Heart right ventricle (tissue), 16 donors: ENCODE measurements around the gene CDK14. TPM values are rescaled to one million over a fixed set of nuclear protein-coding genes. Genes with fewer than 3 reads are reported as not detected.

Experiments used
- ATAC-seq, 8 donors: fragments of 200-7000 bp; cut with Tn5 transposase; one replicate each; pipeline ENCODE4 v1.9.1; 2020; ENCODE audit warnings: mild to moderate bottlenecking in 8 of 8, moderate library complexity in 8 of 8, moderate number of reproducible peaks in 1 of 8
- DNase-seq, 2 donors: peaks; one replicate each; pipeline ENCODE4 v3.0.0-alpha.2; 2020
- H3K27ac ChIP-seq, 10 donors: fragments of 200-600 bp; sonication (generic) in 2 of 10; one replicate each; pipeline versions ENCODE4 v1.5.0 to v1.8.0; 2020 to 2022; ENCODE audit warnings: mild to moderate bottlenecking in 3 of 10
- H3K27me3 ChIP-seq, 7 donors: fragments of 200-600 bp; one replicate each; pipeline ENCODE4 v1.8.0; 2021 to 2022; ENCODE audit warnings: mild to moderate bottlenecking in 2 of 7
- H3K36me3 ChIP-seq, 9 donors: fragments of 200-600 bp; sonication (generic) in 1 of 9; one replicate each; pipeline versions ENCODE4 v1.5.0 to v1.8.0; 2020 to 2022; ENCODE audit warnings: mild to moderate bottlenecking in 2 of 9
- H3K4me1 ChIP-seq, 9 donors: fragments of 200-600 bp; sonication (generic) in 1 of 9; one replicate each; pipeline versions ENCODE4 v1.5.0 to v1.8.0; 2020 to 2022; ENCODE audit warnings: mild to moderate bottlenecking in 4 of 9
- H3K4me3 ChIP-seq, 10 donors: fragments of 200-600 bp; sonication (generic) in 2 of 10; one replicate each; pipeline versions ENCODE4 v1.5.0 to v1.8.0; 2020 to 2022; ENCODE audit warnings: mild to moderate bottlenecking in 7 of 10, moderate library complexity in 2 of 10
- H3K9me3 ChIP-seq, 11 donors: fragments of 200-600 bp in 10 of 11; sonication (generic) in 2 of 11; one replicate each; pipeline versions ENCODE4 v1.5.0 to v1.8.0; 2013 to 2022; ENCODE audit warnings: mild to moderate bottlenecking in 2 of 11, control low read depth in 1 of 11, moderate library complexity in 1 of 11
- WGBS, 2 donors: extraction: QIAGEN DNeasy Blood & Tissue Kit; methylation state at CpG; one replicate each; pipeline ENCODE4 v1.1.7; 2013; ENCODE audit warnings: inconsistent platforms in 1 of 2; 5-methylcytosine and 5-hydroxymethylcytosine counted together
- intact Hi-C, 10 donors: fragments of 100-400 bp; cut with DNase I; formaldehyde crosslinking; loops; one replicate each; pipeline versions ENCODE4 v1.11.1 to v1.14.2; 2022
- polyA plus RNA-seq, 2 donors: library from polyadenylated mRNA; stranded (reverse); fragments of 200-250 nt; gene quantifications; one replicate each; pipeline ENCODE4 v1.2.3, GENCODE V29; 2013
- total RNA-seq, 10 donors: library from RNA; stranded (reverse); fragmentation: NEBNext Ultra II Directional in 3 of 10; extraction: Animal tissue kit (Norgen Biotek cat#: 25700) in 3 of 10; gene quantifications; one replicate each; pipeline versions ENCODE4 v1.2.1 to v1.2.4, GENCODE V29; 2021 to 2023
- TF ChIP-seq, protein P1 (sequence below), 9 donors: fragments of 200-600 bp; sonication (generic) in 2 of 9; IDR thresholded peaks; one replicate each; pipeline versions ENCODE4 v1.5.0 to v1.8.0; 2021 to 2022; ENCODE audit warnings: antibody characterized with exemption in 9 of 9, mild to moderate bottlenecking in 5 of 9, moderate library complexity in 1 of 9
- donor health status: Arrhythmogenic right ventricular cardiomyopathy.
- donor health status: ischemic (EF 13 %, LVEDD 7.1; RV severe dilation, severe dysfunction).
- donor health status: healthy with polysubstance abuse.
- donor health status: DM: no; HTN: yes; CAD: no.
- donor health status: DM: no; HTN: no; CAD: no.
- donor health status: ischemic (EF 25% LVEDD 6.9; RV normal size, moderate dysfunction).
- donor health status: ischemic (EF 25% LVEDD 5.7; RV mildly dilated, moderate dysfunction).
- donor health status: healthy.
- donor health status: DM: yes; HTN: yes; CAD: no.
- donor health status: Ischemic cardiomyopathy.
- donor health status: ischemic (EF 35%, LVEDD 5.7; RV mildly dilated, moderate dysfunction).
- donor health status: nonischemic (EF 11% LVEDD 7.7; RV severe dilation, severe dysfunction).
- donor health status: DM: yes; HTN: yes; CAD: no.
- donor health status: PGD.
- donor health status: ischemic (EF 29% LVEDD 5.4; RV normal size, mild dysfunction).
- donor health status: nonischemic (EF 23%, LVEDD 6.1; RV moderate dilation, normal function).

The CDK14 gene
- total and polyA plus RNA-seq, 12 donors = 3.9 to 36.5 (median 21.4) TPM

GRCh38 chr7:90771281-90771680 lies 175.2 kb downstream of the CDK14 start:
- WGBS, 2 donors = 92 to 95% methylated on average over 2 of the region's 2 CpGs
- DNase-seq = no peak

GRCh38 chr7:90772410-90772809 lies 176.3 kb downstream of the CDK14 start:
- Histone ChIP-seq H3K27ac (no peak overlapping the region), H3K9me3 (peaks cover 0 to 17% (median 0%) of the 10 kb centered on the region in 11 donors), H3K36me3 (peaks cover 0 to 7% (median 0%) of the 10 kb centered on the region in 9 donors), H3K4me1 (peaks cover 0 to 12% (median 4%) of the 10 kb centered on the region in 9 donors), H3K4me3 (no peak overlapping the region), H3K27me3 (no peaks in the 10 kb centered on the region)
- TF ChIP-seq, protein P1, sequence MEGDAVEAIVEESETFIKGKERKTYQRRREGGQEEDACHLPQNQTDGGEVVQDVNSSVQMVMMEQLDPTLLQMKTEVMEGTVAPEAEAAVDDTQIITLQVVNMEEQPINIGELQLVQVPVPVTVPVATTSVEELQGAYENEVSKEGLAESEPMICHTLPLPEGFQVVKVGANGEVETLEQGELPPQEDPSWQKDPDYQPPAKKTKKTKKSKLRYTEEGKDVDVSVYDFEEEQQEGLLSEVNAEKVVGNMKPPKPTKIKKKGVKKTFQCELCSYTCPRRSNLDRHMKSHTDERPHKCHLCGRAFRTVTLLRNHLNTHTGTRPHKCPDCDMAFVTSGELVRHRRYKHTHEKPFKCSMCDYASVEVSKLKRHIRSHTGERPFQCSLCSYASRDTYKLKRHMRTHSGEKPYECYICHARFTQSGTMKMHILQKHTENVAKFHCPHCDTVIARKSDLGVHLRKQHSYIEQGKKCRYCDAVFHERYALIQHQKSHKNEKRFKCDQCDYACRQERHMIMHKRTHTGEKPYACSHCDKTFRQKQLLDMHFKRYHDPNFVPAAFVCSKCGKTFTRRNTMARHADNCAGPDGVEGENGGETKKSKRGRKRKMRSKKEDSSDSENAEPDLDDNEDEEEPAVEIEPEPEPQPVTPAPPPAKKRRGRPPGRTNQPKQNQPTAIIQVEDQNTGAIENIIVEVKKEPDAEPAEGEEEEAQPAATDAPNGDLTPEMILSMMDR (IDR thresholded peaks at IDR 0.05) = no peak
- intact Hi-C loops = no loop called here
- ATAC-seq (no peak), DNase-seq (no peak)
- WGBS, 2 donors = 71 to 76% methylated on average over 6 of the region's 6 CpGs

More at GRCh38 chr7:90771281-90771680, 175.2 kb downstream of the CDK14 start:
- Histone ChIP-seq H3K4me3 (no peak overlapping the region), H3K9me3 (peaks cover 0 to 17% (median 0%) of the 10 kb centered on the region in 11 donors), H3K27ac (no peak overlapping the region), H3K4me1 (peaks cover 0 to 15% (median 6%) of the 10 kb centered on the region in 9 donors), H3K36me3 (peaks cover 0 to 7% (median 0%) of the 10 kb centered on the region in 9 donors), H3K27me3 (no peaks in the 10 kb centered on the region)
- ATAC-seq = no peak
- TF ChIP-seq, protein P1 (IDR thresholded peaks at IDR 0.05) = no peak
- intact Hi-C loops = no loop called here

- Histone ChIP-seq H3K4me1 (peaks cover 0 to 15% (median 5%) of the 10 kb centered on the region in 9 donors), H3K36me3 (peaks cover 0 to 7% (median 0%) of the 10 kb centered on the region in 9 donors), H3K4me3 (no peak overlapping the region), H3K27ac (no peak overlapping the region), H3K9me3 (peaks cover 0 to 17% (median 0%) of the 10 kb centered on the region in 11 donors), H3K27me3 (no peaks in the 10 kb centered on the region)
- DNase-seq (no peak), ATAC-seq (no peak)
- WGBS, 2 donors = 93 to 95% methylated on average over 3 of the region's 3 CpGs
- intact Hi-C loops = no loop called here
- TF ChIP-seq, protein P1 (IDR thresholded peaks at IDR 0.05) = no peak
Observed at GRCh38 chr7:90773269-90773668, 177.1 kb downstream of the CDK14 start.

DNA sequence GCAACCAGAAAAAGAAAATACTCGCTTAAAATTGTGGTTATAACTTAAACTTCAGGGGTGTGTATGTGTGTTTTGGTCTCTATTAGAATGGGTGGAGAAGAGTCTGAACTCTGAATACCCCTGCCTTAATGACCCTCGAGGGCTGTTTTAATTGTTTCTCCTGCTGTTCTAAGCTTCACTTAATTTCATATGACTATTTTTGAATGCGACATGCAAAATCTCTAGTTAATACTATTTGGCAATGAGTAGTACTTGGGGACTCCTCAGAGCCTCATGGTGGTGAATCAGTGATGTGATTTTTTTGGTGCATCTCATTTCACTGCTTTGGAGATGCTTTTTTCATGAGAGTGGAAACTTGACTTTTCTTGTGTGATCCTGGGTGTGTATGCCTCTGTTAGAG lies 178.6 kb downstream of the CDK14 start:
- no peak for DNase-seq
- intact Hi-C loops = loop anchor here in 1 of 10 donors (2.0 kb wide), 1 partner anchor 20 kb away; no protein-coding TSS in a partner anchor
- TF ChIP-seq, protein P1 (IDR thresholded peaks at IDR 0.05) = no peak
- peaks cover 0 to 17% (median 0%) of the 10 kb centered on the region in 11 donors for H3K9me3 ChIP-seq
- peaks cover 0 to 7% (median 0%) of the 10 kb centered on the region in 9 donors for H3K36me3 ChIP-seq
- H3K4me3 ChIP-seq = no peak overlapping the region
- no peaks in the 10 kb centered on the region for H3K27me3 ChIP-seq
- peaks cover 0 to 15% (median 5%) of the 10 kb centered on the region in 9 donors for H3K4me1 ChIP-seq
- 52 to 60% methylated on average over 3 of the region's 3 CpGs for WGBS, 2 donors
- no peak overlapping the region for H3K27ac ChIP-seq
- ATAC-seq = no peak
